HUDEP-2 (cell line): ENCODE data around the gene NUP43.
"Not testable (repeated sequence)": the region's sequence is repeated elsewhere in the genome, so short reads cannot be mapped to it uniquely, and the experiment has no call there.

ENCODE experiments used
- DNase-seq, 76 experiments: peaks; one replicate each; lab custom pipeline; 2025; ENCODE audit not compliant: unreplicated experiment in 76 of 76; lab: John Stamatoyannopoulos, UW

NUP43 gene, protein sequence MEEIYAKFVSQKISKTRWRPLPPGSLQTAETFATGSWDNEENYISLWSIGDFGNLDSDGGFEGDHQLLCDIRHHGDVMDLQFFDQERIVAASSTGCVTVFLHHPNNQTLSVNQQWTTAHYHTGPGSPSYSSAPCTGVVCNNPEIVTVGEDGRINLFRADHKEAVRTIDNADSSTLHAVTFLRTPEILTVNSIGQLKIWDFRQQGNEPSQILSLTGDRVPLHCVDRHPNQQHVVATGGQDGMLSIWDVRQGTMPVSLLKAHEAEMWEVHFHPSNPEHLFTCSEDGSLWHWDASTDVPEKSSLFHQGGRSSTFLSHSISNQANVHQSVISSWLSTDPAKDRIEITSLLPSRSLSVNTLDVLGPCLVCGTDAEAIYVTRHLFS

DNA sequence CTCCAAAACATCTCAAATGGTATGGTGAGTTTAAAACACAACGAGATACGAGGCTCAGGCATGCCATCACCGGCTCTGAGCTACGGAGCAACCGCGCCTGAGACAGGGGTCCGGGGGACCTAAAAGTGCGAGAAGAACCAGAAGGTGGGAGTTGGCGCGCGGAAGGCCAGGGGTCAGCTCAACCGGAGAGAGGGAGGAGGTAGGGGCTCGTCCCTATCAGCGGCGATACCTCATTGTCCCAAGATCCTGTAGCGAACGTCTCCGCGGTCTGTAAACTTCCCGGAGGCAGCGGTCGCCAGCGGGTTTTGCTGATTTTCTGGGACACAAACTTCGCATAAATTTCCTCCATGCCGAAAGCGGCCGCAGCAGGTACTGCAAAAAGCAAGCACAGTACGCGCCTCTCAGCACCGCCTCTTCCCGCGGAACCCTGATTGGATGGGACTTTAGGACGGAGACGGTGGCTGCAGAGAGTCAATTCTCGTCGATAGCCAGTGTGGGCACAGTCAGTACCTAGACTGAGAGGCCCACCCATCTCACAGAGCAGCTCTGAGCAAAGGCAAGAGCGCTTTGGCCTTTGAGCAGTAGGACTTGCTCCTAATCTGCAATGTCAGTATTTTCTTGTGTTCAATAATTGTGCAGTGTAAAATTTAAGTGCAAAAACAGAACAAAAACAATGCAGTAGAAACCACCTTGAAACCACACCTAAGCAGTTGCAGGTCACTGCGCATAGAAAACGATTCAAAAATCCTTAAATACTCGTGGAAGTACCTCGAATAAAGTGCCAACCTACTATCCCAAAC lies at the start of gene NUP43:
NUP43 (minus strand) TSS at position 383 of the 800 bp plus-strand sequence; CDS start at position 349, 34 bp downstream.
- DNase-seq = peak; percentile 64 to 98 (median 93)

DNA sequence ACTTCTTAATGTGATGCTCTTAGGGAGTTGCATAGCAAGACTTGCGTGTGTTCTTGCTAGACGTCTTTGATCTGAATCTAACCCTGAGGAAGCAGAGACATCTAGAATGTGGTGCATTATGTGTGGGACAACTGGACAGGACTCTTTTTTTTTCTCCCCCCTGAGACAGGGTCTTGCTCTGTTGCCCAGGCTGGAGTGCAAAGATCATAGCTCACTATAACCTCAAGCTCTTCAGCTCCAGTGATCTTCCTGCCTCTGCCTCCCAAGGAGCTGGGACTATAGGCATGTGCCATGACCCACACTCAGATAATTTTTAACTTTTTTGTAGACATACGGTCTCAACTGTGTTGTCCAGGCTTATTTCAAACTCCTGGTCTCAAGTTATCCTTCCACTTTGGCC lies 37.2 kb upstream of the NUP43 start:
- no peak for DNase-seq

DNA sequence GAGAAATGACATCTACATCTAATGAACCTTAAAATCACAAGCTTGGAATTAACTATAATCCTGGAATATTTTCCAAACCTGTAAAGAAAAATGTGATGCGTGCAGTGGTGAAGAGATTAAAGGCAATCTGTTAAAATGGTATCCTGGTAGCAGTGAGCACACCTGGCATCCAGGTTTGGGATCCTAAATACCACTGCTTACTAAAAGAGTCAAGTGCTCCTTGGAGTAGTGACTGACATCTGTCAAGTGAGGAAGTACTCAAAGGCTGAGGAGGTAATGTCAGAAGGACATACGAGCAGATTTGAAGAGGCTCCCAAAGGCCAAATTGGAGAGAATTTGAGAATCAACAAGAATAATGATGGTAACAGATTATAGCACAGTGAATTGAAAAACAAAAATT lies 36.0 kb upstream of the NUP43 start:
- no peak for DNase-seq

DNA sequence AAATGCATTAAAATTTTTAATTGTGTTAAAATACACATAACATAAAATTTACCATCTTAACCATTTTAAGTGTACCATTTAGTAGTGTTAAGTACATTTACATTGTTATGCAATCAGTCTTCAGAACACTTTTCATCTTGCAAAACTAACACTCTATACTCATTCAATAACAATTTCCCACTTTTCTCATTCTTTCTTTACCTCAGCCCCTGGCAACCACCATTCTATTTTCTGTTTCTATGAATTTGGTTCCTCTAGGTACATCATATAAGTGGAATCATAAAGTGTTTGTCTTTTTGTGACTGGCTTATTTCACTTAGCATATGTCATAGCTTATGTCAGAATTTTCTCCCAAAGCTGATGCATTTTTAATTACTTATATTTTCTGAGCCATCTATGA lies 35.4 kb upstream of the NUP43 start:
- no peak for DNase-seq

DNA sequence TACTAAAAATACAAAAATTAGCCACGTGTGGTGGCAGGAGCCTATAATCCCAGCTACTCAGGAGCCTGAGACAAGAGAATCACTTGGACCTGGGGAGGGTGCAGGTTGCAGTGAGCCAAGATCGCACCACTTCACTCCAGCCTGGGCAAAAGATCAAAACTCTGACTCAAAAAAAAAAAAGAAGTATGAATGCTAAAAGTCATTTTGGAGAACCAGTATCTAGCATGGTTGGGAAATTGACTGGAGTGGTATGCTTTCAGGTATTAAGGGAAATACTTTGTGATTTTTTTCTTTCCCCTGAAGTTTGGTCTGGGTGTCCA lies 33.3 kb upstream of the NUP43 start:
- DNase-seq = no peak

DNA sequence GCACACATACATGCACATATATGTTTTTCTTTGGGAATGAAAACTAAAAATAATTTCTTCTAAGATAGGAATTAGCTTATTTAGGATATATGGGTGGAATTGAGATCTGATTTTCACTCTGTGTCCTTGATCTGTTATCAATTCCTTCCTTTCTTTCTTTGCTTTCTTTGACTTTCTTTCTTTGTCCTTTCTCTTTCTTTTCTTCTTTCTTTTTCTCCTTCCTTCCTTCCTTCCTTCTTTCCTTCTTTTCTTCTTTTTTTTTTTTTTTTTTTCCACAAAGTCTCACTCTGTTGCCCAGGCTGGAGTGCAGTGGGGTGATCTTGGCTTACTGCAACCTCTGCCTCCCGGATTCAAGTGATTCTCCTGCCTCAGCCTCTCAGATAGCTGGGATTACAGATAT lies 31.3 kb upstream of the NUP43 start:
- no peak for DNase-seq

DNA sequence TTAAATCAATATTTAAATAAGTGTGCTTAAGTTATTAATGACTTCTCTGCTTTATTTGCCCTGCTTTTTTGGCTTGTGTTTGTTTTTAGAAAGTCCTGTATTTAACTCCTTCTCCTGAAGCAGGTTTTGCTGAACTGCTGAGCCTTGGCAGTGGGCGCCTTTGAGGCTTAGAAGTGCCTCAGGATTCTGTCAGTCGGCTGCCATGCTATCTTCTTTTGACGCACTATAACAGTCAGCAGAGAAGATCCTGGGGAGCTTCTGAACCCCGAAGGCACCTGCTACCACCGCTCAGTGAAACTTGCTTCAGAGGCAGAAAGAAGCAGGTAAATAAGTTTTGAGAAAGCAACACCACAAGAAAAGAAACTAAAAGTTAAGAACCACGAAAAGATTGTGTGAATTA lies 25.6 kb upstream of the NUP43 start:
- no peak for DNase-seq

DNA sequence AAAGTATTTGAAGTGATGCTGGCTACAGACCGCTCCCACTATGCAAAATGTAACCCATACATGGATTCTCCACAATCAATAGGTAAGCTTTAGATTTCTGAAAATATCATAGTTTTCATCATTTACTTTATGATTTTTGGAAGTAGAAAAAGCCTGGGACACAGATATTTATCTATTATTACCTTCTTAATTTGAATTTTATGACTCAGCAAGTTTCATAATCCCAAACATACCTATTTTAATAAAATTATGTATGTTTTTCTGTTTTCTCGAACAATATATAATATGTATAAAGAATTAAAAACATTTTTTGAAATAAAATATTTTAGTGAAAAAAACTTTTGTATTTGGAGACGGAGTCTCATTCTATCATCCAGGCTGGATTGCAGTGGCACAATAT lies 24.9 kb upstream of the NUP43 start:
- no peak for DNase-seq

DNA sequence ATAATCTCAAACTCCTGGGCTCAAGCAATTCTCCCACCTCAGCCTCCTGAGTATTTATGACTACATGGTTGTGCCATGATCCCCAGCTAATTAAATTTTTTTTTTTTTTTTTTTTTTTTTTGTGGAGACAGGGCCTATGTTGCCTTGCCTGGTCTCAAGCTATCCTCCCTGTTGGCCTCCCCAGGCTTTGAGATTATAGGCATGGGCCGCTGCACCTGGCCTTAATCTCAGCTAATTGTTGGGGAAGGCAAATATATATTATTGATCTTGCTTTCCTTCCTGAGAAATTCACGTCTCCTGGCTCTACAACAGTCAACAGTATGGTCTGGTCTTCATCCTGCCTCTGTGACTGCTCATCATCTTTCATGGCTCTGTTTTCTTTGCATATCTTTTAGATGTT lies 23.3 kb upstream of the NUP43 start:
- DNase-seq = no peak

DNA sequence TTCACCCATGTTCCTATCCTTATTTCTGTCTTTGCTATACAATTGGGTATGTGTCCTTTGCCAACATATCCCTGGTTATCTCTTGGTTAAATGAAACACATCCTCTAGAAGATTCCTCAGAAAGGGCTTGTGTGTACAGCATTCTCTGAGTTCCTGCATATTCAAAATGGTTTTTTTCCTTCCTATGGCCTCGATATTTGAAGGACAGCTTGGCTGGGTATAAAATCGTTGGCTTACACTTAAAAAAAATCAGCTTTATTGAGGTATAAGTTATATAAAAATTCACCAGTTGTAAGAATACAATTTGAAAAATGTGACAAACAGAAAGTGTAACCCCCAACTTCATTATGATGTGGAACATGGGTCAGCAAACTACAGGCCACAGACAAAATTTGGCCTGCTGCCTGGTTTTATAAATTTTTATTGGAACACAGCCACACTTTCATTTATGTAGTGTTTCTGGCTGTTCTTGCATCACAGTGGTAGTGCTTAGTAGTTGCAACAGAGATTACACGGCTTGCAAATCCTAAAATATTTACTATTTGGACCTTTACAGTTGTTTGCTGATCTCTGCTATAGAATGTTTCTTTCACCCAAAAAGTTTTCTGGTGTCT lies 19.9 kb upstream of the NUP43 start:
- peak in 4 of 76 experiments; percentile 13 to 40 (median 19) for DNase-seq

DNA sequence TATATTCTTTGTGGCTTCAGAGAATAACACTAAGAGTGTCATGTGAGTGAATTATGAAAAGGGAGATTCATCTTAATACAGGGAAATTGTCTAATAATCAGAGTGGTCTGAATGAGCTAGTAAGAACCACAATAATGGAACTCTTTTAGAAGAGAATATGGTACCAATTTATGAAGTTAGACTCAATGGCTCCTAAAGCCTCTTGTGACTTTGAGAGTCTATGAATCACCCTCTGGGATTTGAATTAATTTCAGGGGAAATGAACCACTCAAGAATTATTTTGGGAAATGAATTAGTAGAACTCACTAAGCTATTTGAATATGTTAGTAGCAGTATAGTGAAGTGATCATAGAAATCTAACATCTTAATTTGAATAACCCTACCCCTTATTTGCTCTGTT lies 17.5 kb upstream of the NUP43 start:
- no peak for DNase-seq

DNA sequence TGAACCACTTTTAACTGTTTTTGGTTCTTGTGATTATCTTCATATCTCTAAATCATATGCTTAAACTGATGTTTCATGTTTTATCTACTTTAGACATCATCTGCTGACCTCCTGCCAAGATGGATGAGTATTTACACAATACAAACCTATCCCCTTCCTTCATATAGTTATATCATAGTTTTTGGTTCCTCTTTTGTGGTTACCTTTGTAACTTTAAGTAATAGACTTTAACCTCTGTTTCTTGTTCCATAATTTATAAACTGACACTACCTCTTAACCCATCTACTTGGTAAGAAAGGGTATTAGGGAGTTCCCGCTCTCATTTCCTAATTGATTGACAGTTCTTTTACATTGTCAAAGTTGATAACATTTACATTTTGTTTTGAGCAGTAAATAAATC lies 15.1 kb upstream of the NUP43 start:
- peak in 7 of 76 experiments; percentile 9 to 41 (median 38) for DNase-seq

DNA sequence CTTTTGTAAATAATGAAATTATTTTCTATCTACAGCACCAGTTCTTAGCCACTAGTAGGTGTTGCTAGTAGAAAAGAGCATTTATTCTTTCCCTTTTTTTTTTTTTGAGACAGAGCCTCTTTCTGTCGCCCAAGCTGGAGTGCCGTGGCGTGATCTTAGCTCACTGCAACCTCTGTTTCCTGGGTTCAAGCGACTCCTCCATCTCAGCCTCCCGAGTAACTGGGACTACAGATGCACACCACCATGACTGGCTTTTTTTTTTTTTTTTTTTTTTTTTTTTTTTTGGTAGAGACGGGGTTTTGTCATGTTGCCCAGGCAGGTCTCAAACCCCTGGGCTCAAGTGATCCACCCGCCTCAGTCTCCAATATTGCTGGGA lies 9.9 kb upstream of the NUP43 start:
- no peak for DNase-seq

DNA sequence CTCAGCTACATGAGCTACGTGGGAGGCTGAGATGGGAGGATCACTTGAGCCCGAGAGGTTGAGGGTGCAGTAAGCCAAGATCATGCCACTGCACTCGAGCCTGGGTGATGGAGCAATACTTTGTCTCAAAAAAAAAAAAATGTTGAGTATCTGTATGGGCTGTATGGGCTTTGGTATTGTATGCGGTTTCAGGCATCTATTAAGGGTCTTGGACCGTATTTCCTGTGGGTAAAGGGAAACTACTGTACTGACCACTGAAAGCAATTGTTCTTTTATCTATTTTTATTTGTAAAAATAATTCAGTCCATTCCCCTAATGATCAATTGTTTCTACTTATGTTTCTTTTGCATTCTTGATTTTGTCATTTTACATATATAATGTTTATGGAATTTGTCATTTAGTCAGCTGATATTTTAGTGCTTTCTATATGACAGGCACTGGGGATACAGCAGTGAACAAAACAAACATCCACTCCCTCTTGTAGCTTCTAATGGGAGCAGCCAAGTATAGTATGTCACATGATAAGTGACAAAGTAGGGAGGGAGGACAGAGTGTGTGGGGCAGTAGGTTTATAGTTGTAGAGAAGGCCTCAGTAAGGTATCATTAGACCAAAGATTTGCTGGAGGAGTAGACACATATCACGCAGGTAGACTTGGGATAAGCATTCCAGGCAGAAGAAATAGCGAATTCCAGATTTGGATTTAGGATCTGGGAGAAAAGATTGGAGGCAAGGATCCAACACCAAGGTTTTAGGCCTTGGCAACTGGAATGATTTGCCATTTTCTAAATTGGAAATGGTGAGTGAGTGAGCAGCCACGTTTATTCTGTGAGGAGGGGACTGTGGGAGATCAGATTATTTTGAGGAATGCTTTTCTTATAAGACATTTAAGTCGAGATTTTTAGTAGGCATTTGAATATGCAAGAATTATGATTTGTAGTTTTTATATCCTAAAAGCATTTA lies 9.3 kb upstream of the NUP43 start:
- DNase-seq = peak in 11 of 76 experiments; percentile 4 to 45 (median 21)

DNA sequence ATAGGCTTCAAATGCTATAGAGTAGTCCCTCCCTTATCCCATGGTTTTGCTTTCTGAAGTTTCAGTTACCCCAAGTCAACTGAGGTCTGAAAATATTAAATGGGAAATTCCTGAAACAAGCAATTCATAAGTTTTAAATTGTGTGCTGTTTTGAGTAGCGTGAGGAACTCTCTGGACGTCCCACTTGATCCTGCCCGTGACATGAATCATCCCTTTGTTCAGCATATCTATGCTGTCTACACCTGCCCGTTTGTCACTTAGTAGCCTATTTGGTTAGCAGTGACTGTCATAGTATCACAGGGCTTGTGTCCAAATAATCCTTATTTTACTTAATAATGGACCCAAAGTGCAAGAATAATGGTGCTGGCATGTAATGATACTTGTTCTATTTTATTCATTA lies 8.2 kb upstream of the NUP43 start:
- no peak for DNase-seq

DNA sequence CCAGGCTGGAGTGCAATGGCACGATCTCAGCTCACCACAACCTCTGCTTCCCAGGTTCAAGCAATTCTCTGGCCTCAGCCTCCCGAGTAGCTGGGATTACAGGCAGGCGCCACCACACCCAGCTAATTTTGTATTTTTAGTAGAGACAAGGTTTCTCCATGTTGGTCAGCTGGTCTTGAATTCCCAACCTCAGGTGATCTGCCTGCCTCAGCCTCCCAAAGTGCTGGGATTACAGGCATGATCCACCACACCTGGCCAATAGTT lies 7.0 kb upstream of the NUP43 start:
- DNase-seq = not testable (repeated sequence)

DNA sequence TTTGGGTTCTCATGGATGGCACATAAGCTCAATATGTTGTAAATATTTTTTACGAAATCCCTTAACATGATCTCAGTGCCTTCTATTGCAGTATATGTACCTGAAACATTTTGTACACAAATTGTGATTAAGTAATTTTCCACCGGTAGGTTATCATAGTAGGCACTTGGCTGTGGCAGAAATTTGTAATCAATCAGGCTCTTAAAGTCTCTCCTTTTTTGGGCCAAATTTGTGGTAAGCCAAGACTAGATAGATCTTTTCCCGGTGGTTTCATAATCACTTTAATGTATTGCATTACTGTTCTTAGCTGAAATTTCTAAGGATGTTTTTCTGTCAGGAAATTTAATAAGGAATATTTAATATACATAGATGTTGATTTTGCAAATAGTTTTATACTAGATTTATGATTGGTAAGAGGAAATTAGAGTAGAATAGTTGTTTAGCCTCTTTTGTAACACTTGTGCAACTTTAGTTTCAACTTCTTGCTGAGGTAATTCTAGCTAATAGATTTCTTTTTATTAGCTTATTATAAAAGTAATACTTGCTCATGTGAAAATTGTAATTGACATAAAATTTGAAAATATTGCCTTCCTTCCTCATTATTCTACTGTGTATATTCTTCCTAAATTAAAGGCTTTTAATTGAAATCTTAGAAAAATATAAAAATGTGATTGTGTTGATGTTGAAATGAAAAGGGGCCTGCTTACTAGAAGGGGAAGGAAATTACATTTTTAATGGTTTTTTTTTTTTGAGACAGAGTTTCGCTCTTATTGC lies 6.5 kb upstream of the NUP43 start:
- no peak for DNase-seq

DNA sequence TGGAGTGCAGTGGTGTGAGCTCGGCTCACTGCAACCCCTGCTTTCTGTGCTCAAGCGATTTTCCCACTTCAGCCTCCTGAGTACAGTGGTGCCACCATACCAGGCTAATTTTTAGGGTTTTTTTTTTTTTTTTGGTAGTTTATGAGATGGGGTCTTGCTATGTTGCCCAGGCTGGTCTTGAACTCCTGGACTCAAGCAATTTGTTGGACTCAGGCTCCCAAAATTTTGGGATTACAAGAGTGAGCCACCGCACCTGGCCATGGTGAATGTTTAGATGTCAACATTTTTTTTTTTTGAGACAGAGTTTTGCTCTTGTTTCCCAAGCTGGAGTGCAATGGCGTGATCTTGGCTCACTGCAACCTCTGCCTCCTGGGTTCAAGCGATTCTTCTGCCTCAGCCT lies 5.6 kb upstream of the NUP43 start:
- DNase-seq = not testable (repeated sequence)

DNA sequence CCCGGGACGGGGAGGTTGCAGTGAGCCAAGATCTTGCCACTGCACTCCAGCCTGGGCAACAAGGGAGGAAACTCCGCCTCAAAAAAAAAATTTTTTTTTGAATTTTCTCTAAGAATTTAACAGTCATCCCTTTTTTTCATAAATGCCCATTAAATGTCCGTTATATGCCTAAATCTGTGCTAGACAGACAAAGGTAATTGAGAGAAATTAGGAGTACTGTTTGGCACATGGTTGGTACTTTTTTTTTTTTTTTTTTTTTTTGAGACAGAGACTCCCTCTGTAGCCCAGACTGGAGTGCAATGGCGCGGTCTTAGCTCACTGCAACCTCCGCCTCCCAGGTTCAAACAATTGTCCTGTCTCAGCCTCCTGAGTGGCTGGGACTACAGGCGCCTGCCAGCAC lies 4.9 kb upstream of the NUP43 start:
- DNase-seq = peak in 1 of 76 experiments; percentile 16

DNA sequence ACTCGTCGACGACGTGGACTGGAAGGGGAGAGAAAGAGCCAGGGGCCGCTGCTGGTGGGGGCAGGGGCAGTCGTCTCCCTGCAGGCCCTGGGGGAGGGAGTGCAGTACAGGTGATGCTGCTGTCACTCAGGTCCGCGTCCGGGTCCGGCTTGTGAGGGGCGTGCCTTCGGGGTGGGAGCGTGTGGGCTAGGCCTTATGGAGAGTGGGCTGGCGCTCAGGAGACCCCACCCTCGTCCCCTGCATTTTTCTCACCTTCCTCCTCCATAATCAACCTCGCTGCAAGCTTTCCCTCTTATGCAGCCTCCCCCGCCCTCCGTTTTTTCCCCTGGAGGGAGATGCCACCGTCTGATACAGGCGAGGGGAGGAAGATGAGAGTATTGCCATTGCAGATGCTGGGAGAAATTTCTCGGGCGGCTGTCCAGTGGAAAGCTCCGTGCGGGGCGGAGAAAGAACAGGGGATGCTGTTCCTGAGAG lies 3.8 kb upstream of the NUP43 start:
- DNase-seq = peak in 69 of 76 experiments; percentile 20 to 86 (median 64)
